Measurements from ENCODE around the gene CRB2. TPM values are rescaled to one million over a fixed set of nuclear protein-coding genes. Genes with fewer than 3 reads are reported as not detected.

Gene CRB2
- total and polyA plus RNA-seq, 2 of the 13 experiments (the other 11 are each of a cell fraction or from before 2014, with no cell fraction given), result 0.01 to 0.29 TPM

DNA sequence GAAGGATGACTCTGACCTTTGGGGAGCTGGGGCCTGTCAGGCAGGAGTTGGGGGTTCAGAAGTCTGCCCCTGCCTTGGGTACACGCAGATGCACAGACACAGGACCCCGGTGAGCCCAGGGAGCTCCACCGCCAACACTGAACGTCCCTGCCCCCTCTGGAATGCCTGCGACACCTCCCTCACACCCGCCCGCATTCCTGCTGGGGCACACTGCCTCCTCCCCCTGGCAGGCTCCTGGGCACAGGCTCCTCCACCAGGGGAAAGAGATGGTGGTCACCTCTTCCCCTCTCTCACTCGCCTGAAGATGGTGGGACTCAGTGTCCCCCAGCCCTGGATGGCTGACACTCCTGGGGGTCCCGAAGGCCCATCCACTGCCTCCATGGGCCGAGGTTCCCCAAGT lies 12.0 kb downstream of the CRB2 start:
- no TSS peak for BruUV-seq (replicated peaks)
- 45% methylated on average over 8 of the region's 10 CpGs for WGBS (ENCODE audit: low lambda C conversion rate)

More for the DNA sequence above, 12.0 kb downstream of the CRB2 start:
- no peaks in the 10 kb centered on the region for H3K9me3 ChIP-seq (ENCODE audit: low read length)
- no peak overlapping the region for H3K4me3 ChIP-seq (replicated peaks in 1 of 3; ENCODE audit: insufficient read depth in 1 of 3, low read depth in 2 of 3, low read length in 3 of 3)
- FAIRE-seq (no peak), DNase-seq (ENCODE audit: low spot score) (no peak), ATAC-seq (no peak)
- no peak overlapping the region for H2AFZ ChIP-seq (ENCODE audit: low read length)
- CTCF ChIA-PET (ENCODE audit: low intra/inter-chr PET ratio, low total read pairs), result no interaction called here
- peaks cover 25% of the 10 kb centered on the region for H3K4me1 ChIP-seq (ENCODE audit: insufficient read depth, low read length)
- no peak overlapping the region for H3K27ac ChIP-seq (ENCODE audit: extremely low read length, insufficient read depth, low read length)
- TF ChIP-seq, protein P1, sequence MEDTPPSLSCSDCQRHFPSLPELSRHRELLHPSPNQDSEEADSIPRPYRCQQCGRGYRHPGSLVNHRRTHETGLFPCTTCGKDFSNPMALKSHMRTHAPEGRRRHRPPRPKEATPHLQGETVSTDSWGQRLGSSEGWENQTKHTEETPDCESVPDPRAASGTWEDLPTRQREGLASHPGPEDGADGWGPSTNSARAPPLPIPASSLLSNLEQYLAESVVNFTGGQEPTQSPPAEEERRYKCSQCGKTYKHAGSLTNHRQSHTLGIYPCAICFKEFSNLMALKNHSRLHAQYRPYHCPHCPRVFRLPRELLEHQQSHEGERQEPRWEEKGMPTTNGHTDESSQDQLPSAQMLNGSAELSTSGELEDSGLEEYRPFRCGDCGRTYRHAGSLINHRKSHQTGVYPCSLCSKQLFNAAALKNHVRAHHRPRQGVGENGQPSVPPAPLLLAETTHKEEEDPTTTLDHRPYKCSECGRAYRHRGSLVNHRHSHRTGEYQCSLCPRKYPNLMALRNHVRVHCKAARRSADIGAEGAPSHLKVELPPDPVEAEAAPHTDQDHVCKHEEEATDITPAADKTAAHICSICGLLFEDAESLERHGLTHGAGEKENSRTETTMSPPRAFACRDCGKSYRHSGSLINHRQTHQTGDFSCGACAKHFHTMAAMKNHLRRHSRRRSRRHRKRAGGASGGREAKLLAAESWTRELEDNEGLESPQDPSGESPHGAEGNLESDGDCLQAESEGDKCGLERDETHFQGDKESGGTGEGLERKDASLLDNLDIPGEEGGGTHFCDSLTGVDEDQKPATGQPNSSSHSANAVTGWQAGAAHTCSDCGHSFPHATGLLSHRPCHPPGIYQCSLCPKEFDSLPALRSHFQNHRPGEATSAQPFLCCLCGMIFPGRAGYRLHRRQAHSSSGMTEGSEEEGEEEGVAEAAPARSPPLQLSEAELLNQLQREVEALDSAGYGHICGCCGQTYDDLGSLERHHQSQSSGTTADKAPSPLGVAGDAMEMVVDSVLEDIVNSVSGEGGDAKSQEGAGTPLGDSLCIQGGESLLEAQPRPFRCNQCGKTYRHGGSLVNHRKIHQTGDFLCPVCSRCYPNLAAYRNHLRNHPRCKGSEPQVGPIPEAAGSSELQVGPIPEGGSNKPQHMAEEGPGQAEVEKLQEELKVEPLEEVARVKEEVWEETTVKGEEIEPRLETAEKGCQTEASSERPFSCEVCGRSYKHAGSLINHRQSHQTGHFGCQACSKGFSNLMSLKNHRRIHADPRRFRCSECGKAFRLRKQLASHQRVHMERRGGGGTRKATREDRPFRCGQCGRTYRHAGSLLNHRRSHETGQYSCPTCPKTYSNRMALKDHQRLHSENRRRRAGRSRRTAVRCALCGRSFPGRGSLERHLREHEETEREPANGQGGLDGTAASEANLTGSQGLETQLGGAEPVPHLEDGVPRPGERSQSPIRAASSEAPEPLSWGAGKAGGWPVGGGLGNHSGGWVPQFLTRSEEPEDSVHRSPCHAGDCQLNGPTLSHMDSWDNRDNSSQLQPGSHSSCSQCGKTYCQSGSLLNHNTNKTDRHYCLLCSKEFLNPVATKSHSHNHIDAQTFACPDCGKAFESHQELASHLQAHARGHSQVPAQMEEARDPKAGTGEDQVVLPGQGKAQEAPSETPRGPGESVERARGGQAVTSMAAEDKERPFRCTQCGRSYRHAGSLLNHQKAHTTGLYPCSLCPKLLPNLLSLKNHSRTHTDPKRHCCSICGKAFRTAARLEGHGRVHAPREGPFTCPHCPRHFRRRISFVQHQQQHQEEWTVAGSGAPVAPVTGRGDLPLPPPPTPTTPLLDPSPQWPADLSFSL (CRISPR knock-in tag; IDR thresholded peaks at IDR 0.05), result no peak
- TF ChIP-seq IKZF4 (CRISPR knock-in tag; IDR thresholded peaks at IDR 0.05; ENCODE audit: borderline replicate concordance, low read depth, not compliant biosample characterization) (no peak), DNMT1 (CRISPR knock-in tag; IDR thresholded peaks at IDR 0.05) (no peak), KMT2A (CRISPR knock-in tag; IDR thresholded peaks at IDR 0.05) (no peak), TEAD3 (CRISPR knock-in tag; optimal IDR thresholded peaks at IDR 0.05; ENCODE audit: borderline replicate concordance) (no peak), ZNF782 (CRISPR knock-in tag; IDR thresholded peaks at IDR 0.05; ENCODE audit: borderline replicate concordance) (no peak), ISL2 (CRISPR knock-in tag; IDR thresholded peaks at IDR 0.05) (no peak), ZNF496 (CRISPR knock-in tag; IDR thresholded peaks at IDR 0.05; ENCODE audit: insufficient replicate concordance) (no peak)
- TF ChIP-seq, protein P2, sequence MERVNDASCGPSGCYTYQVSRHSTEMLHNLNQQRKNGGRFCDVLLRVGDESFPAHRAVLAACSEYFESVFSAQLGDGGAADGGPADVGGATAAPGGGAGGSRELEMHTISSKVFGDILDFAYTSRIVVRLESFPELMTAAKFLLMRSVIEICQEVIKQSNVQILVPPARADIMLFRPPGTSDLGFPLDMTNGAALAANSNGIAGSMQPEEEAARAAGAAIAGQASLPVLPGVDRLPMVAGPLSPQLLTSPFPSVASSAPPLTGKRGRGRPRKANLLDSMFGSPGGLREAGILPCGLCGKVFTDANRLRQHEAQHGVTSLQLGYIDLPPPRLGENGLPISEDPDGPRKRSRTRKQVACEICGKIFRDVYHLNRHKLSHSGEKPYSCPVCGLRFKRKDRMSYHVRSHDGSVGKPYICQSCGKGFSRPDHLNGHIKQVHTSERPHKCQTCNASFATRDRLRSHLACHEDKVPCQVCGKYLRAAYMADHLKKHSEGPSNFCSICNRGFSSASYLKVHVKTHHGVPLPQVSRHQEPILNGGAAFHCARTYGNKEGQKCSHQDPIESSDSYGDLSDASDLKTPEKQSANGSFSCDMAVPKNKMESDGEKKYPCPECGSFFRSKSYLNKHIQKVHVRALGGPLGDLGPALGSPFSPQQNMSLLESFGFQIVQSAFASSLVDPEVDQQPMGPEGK (CRISPR knock-in tag; IDR thresholded peaks at IDR 0.05), result no peak
- TF ChIP-seq, protein P3, sequence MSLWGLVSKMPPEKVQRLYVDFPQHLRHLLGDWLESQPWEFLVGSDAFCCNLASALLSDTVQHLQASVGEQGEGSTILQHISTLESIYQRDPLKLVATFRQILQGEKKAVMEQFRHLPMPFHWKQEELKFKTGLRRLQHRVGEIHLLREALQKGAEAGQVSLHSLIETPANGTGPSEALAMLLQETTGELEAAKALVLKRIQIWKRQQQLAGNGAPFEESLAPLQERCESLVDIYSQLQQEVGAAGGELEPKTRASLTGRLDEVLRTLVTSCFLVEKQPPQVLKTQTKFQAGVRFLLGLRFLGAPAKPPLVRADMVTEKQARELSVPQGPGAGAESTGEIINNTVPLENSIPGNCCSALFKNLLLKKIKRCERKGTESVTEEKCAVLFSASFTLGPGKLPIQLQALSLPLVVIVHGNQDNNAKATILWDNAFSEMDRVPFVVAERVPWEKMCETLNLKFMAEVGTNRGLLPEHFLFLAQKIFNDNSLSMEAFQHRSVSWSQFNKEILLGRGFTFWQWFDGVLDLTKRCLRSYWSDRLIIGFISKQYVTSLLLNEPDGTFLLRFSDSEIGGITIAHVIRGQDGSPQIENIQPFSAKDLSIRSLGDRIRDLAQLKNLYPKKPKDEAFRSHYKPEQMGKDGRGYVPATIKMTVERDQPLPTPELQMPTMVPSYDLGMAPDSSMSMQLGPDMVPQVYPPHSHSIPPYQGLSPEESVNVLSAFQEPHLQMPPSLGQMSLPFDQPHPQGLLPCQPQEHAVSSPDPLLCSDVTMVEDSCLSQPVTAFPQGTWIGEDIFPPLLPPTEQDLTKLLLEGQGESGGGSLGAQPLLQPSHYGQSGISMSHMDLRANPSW (CRISPR knock-in tag; IDR thresholded peaks at IDR 0.05; ENCODE audit: borderline replicate concordance), result no peak
- intact Hi-C loops (cut with micrococcal nuclease; ENCODE audit: unreplicated experiment) (no loop called here), in situ Hi-C loops (cut with HindIII; ENCODE audit: extremely low pct_ligation_motif_present, low pct_unique_long_range_greater_than_20kb) (no loop called here)
- no peaks in the 10 kb centered on the region for H3K79me2 ChIP-seq (ENCODE audit: insufficient read depth, low read length)
- H3K36me3 ChIP-seq (replicated peaks in 1 of 2; ENCODE audit: control insufficient read depth in 1 of 2, insufficient read depth in 2 of 2, low read length in 2 of 2), result no peaks in the 10 kb centered on the region
- H3K9ac ChIP-seq (ENCODE audit: insufficient read depth, low read depth, low read length), result no peak overlapping the region
- peaks cover 9 to 26% of the 10 kb centered on the region in 2 experiments for H3K27me3 ChIP-seq (ENCODE audit: control insufficient read depth in 1 of 2, insufficient read depth in 2 of 2, low read length in 2 of 2)
- no peaks in the 10 kb centered on the region for H4K20me1 ChIP-seq (ENCODE audit: insufficient read depth, low read length)
- H3K4me2 ChIP-seq (ENCODE audit: low read depth, low read length), result no peak overlapping the region
- POLR2A ChIA-PET, result no interaction called here
